ENCODE measurements around the gene TLE6.
A peak's percentile ranks its signal among the peaks of the same experiment; 100 is the strongest.
"Not testable (repeated sequence)": the region's sequence is repeated elsewhere in the genome, so short reads cannot be mapped to it uniquely, and the experiment has no call there.

Gene TLE6

DNA sequence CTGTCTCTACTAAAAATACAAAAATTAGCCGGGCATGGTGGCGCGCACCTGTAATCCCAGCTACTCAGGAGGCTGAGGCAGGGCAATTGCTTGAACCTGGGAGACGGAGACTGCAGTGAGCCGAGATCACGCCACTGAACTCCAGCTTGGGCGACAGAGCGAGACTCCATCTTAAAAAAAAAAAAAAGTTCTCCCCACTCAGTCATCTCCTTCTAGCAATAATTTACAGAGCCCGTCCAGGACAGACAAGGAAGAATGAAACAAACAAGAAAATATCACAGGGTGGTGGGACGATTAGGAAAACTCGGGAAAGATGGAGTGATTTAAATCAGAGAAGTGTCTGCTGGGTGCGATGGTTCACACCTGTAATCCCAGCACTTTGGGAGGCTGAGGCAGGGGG, 13.7 kb upstream of the TLE6 start:
- H3K36me3 Mint-ChIP-seq, H3K9me3 Mint-ChIP-seq, H3K4me1 Mint-ChIP-seq, H3K4me3 Mint-ChIP-seq, H3K27me3 Mint-ChIP-seq: not testable (repeated sequence)
- H3K27ac Mint-ChIP-seq, result peak overlapping the region; percentile 62

DNA sequence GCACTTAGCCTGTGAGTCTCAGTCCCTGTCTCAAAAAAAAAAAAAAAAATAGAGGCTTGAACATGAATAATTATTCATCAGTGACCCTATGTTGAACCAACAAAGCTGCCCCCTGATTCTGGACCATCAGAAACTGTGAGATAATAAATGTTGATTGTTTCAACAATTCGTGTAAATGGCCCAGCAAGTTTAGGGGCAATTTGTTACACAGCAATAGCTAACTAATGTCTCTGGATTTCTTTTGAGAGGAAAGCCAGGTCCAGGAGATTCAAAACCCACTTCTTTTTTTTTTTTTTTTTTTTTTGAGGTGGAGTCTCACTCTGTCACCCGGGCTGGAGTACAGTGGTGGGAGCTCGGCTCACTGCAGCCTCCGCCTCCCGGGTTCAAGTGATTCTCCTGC, 12.5 kb upstream of the TLE6 start:
- Mint-ChIP-seq H3K4me1 (peaks cover 6% of the 10 kb centered on the region), H3K27me3 (no peaks in the 10 kb centered on the region), H3K9me3 (no peaks in the 10 kb centered on the region), H3K36me3 (peaks cover 1% of the 10 kb centered on the region), H3K4me3 (no peak overlapping the region), H3K27ac (no peak overlapping the region)

DNA sequence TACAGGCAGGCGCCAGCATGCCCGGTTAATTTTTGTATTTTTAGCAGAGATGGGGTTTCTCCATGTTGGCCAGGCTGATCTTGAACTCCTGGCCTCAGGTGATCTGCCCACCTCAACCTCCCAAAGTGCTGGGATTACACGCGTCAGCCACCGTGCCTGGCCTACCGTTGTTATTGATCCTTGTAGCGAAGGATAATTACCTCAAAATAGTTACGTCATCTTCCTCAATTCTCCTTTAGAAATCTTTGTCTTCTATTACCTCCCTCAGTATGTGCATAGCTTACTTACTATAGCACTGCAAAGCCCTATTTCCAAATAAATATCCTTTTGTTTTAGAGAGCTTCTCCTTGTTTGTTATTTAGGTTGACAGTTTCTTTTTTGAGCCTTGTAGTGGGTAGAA, 9.4 kb upstream of the TLE6 start:
- Mint-ChIP-seq H3K27ac (no peak overlapping the region), H3K36me3 (peaks cover 1% of the 10 kb centered on the region), H3K27me3 (no peaks in the 10 kb centered on the region), H3K9me3 (no peaks in the 10 kb centered on the region), H3K4me1 (no peaks in the 10 kb centered on the region), H3K4me3 (no peak overlapping the region)

- Mint-ChIP-seq H3K4me3 (no peak overlapping the region), H3K27ac (no peak overlapping the region), H3K4me1 (no peaks in the 10 kb centered on the region), H3K27me3 (no peaks in the 10 kb centered on the region), H3K36me3 (no peaks in the 10 kb centered on the region), H3K9me3 (no peaks in the 10 kb centered on the region)
Observed at GRCh38 chr19:2969104-2969504, 8.3 kb upstream of the TLE6 start.

DNA sequence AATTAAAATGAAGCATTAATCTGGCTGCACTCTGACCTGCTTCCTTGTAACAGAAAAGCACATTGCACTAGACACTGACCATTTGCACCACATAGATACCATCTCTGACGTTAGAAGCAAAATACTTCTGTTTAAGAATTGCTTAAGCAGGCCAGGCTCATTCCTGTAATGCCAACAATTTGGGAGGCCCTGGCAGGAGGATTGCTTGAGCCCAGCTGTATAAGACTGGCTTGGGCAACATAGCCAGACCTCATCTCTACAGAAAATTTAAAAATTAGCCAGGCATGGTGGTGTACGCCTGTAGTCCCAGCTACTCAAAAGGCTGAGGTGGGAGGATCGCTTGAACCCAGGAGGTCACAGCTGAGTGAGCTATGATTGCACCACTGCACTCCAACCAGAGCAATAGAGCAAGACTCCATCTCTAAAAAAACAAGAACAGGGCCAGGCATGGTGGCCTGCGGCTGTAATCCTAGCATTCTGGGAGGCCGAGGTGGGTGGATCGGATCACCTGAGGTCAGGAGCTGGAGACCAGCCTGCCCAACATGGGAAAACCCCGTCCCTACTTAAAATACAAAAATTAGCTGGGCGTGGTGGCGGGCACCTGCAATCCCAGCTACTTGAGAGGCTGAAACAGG, 7.0 kb upstream of the TLE6 start:
- H3K27ac Mint-ChIP-seq, result no peak overlapping the region
- H3K36me3 Mint-ChIP-seq, result no peaks in the 10 kb centered on the region
- H3K4me1 Mint-ChIP-seq, result peaks cover 4% of the 10 kb centered on the region
- H3K9me3 Mint-ChIP-seq, result no peaks in the 10 kb centered on the region
- H3K4me3 Mint-ChIP-seq, result no peak overlapping the region
- H3K27me3 Mint-ChIP-seq, result peaks cover 3% of the 10 kb centered on the region

- H3K4me1 Mint-ChIP-seq, result peaks cover 15% of the 10 kb centered on the region
- H3K36me3 Mint-ChIP-seq, result no peaks in the 10 kb centered on the region
- H3K27me3 Mint-ChIP-seq, result peaks cover 3% of the 10 kb centered on the region
- no peak overlapping the region for H3K27ac Mint-ChIP-seq
- no peak overlapping the region for H3K4me3 Mint-ChIP-seq
- no peaks in the 10 kb centered on the region for H3K9me3 Mint-ChIP-seq
Observed at GRCh38 chr19:2973229-2973628, 4.1 kb upstream of the TLE6 start.

GRCh38 chr19:2974342-2975041, 2.9 kb upstream of the TLE6 start:
- peak overlapping the region; percentile 36 for H3K4me3 Mint-ChIP-seq
- no peaks in the 10 kb centered on the region for H3K9me3 Mint-ChIP-seq
- H3K36me3 Mint-ChIP-seq, result no peaks in the 10 kb centered on the region
- H3K27me3 Mint-ChIP-seq, result peaks cover 3% of the 10 kb centered on the region
- H3K4me1 Mint-ChIP-seq, result peaks cover 15% of the 10 kb centered on the region
- no peak overlapping the region for H3K27ac Mint-ChIP-seq

- Mint-ChIP-seq H3K4me3 (peak overlapping the region; percentile 97), H3K36me3 (no peaks in the 10 kb centered on the region), H3K27ac (peak overlapping the region; percentile 93), H3K9me3 (no peaks in the 10 kb centered on the region), H3K4me1 (peaks cover 15% of the 10 kb centered on the region), H3K27me3 (peaks cover 4% of the 10 kb centered on the region)
Observed at GRCh38 chr19:2976609-2977000, 759 bp upstream of the TLE6 start.

- no peak overlapping the region for H3K27ac Mint-ChIP-seq
- no peaks in the 10 kb centered on the region for H3K9me3 Mint-ChIP-seq
- H3K4me3 Mint-ChIP-seq, result no peak overlapping the region
- peaks cover 15% of the 10 kb centered on the region for H3K4me1 Mint-ChIP-seq
- peaks cover 8% of the 10 kb centered on the region for H3K27me3 Mint-ChIP-seq
- H3K36me3 Mint-ChIP-seq, result no peaks in the 10 kb centered on the region
Observed at GRCh38 chr19:2977746-2978138, 378 bp downstream of the TLE6 start.

- H3K27me3 Mint-ChIP-seq, result peaks cover 10% of the 10 kb centered on the region
- no peak overlapping the region for H3K4me3 Mint-ChIP-seq
- H3K27ac Mint-ChIP-seq, result no peak overlapping the region
- H3K9me3 Mint-ChIP-seq, result no peaks in the 10 kb centered on the region
- H3K4me1 Mint-ChIP-seq, result peaks cover 15% of the 10 kb centered on the region
- H3K36me3 Mint-ChIP-seq, result no peaks in the 10 kb centered on the region
Observed at GRCh38 chr19:2978166-2978767, 903 bp downstream of the TLE6 start.

GRCh38 chr19:2978772-2979171, 1.4 kb downstream of the TLE6 start:
- H3K27me3 Mint-ChIP-seq, result peaks cover 13% of the 10 kb centered on the region

DNA sequence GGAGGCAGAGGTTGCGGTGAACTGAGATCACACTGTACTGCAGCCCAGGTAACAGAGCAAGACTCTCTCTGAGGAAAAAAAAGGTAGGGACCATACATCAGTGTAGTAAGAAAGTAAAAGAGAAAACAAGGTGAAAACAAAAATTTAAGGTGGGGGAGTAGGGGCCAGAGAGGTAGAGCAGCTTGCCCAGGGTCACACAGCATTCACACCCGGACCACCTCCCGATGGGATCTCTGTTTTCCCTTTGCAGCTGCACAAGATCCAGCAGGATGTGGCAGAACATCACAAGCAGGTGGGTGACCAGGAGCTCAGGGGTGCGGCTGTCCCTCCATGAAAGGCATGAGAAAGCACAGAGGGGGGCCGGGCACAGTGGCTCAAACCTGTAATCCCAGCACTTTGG, 4.5 kb downstream of the TLE6 start:
- H3K9me3 Mint-ChIP-seq, result no peaks in the 10 kb centered on the region
- peaks cover 3% of the 10 kb centered on the region for H3K4me1 Mint-ChIP-seq
- H3K27me3 Mint-ChIP-seq, result peaks cover 10% of the 10 kb centered on the region
- H3K4me3 Mint-ChIP-seq, result no peak overlapping the region
- H3K27ac Mint-ChIP-seq, result no peak overlapping the region
- no peaks in the 10 kb centered on the region for H3K36me3 Mint-ChIP-seq

More at GRCh38 chr19:2978772-2979171, 1.4 kb downstream of the TLE6 start:
- H3K9me3 Mint-ChIP-seq, result no peaks in the 10 kb centered on the region
- no peaks in the 10 kb centered on the region for H3K36me3 Mint-ChIP-seq
- H3K27ac Mint-ChIP-seq, result no peak overlapping the region
- H3K4me3 Mint-ChIP-seq, result no peak overlapping the region
- H3K4me1 Mint-ChIP-seq, result peaks cover 15% of the 10 kb centered on the region

DNA sequence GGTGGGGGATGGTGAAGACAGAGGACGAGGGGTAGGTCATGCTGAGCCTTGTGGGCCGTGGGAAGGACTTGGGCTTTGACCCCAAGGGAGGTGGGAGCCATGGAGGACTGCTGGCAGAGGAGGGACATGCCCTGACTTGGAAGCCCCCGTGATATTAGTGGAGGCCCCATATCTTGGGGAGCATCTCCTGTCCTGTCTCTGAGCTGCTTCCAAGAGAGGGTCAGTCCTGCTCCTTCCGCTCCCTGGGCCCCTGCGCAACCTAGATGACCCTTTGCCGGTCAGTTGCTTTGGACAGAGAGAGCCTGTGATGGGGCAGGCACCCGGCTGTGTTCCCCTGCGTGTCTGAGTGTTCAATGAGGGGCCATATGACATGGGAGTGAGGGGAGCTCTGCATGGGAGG, 5.2 kb downstream of the TLE6 start:
- H3K36me3 Mint-ChIP-seq, result no peaks in the 10 kb centered on the region
- H3K27me3 Mint-ChIP-seq, result peaks cover 10% of the 10 kb centered on the region
- H3K27ac Mint-ChIP-seq, result no peak overlapping the region
- no peak overlapping the region for H3K4me3 Mint-ChIP-seq
- H3K4me1 Mint-ChIP-seq, result no peaks in the 10 kb centered on the region
- H3K9me3 Mint-ChIP-seq, result no peaks in the 10 kb centered on the region

GRCh38 chr19:2982983-2983350, 5.6 kb downstream of the TLE6 start:
- H3K27ac Mint-ChIP-seq, result peak overlapping the region; percentile 43
- H3K27me3 Mint-ChIP-seq, result peaks cover 10% of the 10 kb centered on the region
- H3K4me1 Mint-ChIP-seq, result no peaks in the 10 kb centered on the region
- H3K9me3 Mint-ChIP-seq, result no peaks in the 10 kb centered on the region
- H3K4me3 Mint-ChIP-seq, result no peak overlapping the region
- no peaks in the 10 kb centered on the region for H3K36me3 Mint-ChIP-seq

- Mint-ChIP-seq H3K4me1 (no peaks in the 10 kb centered on the region), H3K9me3 (no peaks in the 10 kb centered on the region), H3K27ac (no peak overlapping the region), H3K36me3 (no peaks in the 10 kb centered on the region), H3K27me3 (peaks cover 10% of the 10 kb centered on the region), H3K4me3 (no peak overlapping the region)
Observed at GRCh38 chr19:2983351-2984214, 6.2 kb downstream of the TLE6 start.

DNA sequence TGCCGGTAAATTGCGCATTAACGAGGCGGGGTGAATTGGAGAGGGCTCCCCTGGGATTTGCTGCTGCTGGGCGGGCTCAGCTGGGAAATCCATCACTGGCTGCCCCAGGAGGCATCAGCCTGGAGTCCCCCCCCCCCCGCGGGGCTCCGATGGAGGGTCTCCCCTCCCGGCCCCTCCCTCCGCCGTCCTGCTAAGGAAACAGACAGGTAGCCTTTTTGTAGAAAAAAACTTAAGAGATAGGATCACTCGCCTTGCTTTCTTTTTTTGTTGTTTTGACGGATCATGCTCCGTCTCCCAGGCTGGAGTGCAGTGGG, 6.8 kb downstream of the TLE6 start:
- Mint-ChIP-seq H3K27me3 (peaks cover 10% of the 10 kb centered on the region), H3K4me1 (no peaks in the 10 kb centered on the region), H3K36me3 (no peaks in the 10 kb centered on the region), H3K4me3 (no peak overlapping the region), H3K9me3 (no peaks in the 10 kb centered on the region), H3K27ac (no peak overlapping the region)
